GM18951 (cell line): ENCODE results near the gene CCDC60.

ENCODE experiments used
- POLR2A ChIP-seq: IDR thresholded peaks from 4 replicates; pipeline ENCODE4 v1.6.1; 2011; ENCODE audit warnings: mild to moderate bottlenecking; ENCODE audit not compliant: insufficient read length, insufficient read depth; ENCODE audit errors: extremely low read depth
- in situ Hi-C: fragments of 300-500 bp; cut with MboI; formaldehyde crosslinking; loops from one replicate; pipeline ENCODE4 v1.12.0; 2022; ENCODE audit warnings: low sequenced_read_pairs, mixed read lengths, inconsistent platforms; ENCODE audit not compliant: unreplicated experiment

The CCDC60 gene

GRCh38 chr12:119574255-119574654 lies 239.7 kb downstream of the CCDC60 start:
- in situ Hi-C loops = no loop called here
- no peak for TF ChIP-seq POLR2A

GRCh38 chr12:119576118-119576810 lies 241.7 kb downstream of the CCDC60 start:
- TF ChIP-seq POLR2A = no peak
- in situ Hi-C loops = no loop called here

- TF ChIP-seq POLR2A = no peak
- in situ Hi-C loops = no loop called here
These were observed 242.4 kb downstream of the CCDC60 start for GRCh38 chr12:119576915-119577314.

GRCh38 chr12:119578112-119578511 lies 243.6 kb downstream of the CCDC60 start:
- in situ Hi-C loops = no loop called here
- no peak for TF ChIP-seq POLR2A

- no peak for TF ChIP-seq POLR2A
- in situ Hi-C loops = no loop called here
These were observed 254.6 kb downstream of the CCDC60 start for GRCh38 chr12:119589097-119589496.

GRCh38 chr12:119589634-119590033 lies 255.1 kb downstream of the CCDC60 start:
- TF ChIP-seq POLR2A = no peak
- in situ Hi-C loops = no loop called here
